ENCODE data around the gene BPIFA2. TPM values are rescaled to one million over a fixed set of nuclear protein-coding genes. Genes with fewer than 3 reads are reported as not detected.
A peak's percentile ranks its signal among the peaks of the same experiment; 100 is the strongest.

Gene BPIFA2
- total RNA-seq, 1 experiment from 2014 or later: not detected

- Histone ChIP-seq H3K79me1 (ENCODE audit: insufficient read depth, low read depth, low read length, poor library complexity, severe bottlenecking) (no peaks in the 10 kb centered on the region), H3K4me2 (ENCODE audit: insufficient read depth, insufficient read length, low read length) (no peak overlapping the region), H3K27ac (ENCODE audit: insufficient read length, low read depth, low read length) (no peak overlapping the region), H4K5ac (ENCODE audit: insufficient read length, low read depth, low read length) (no peak overlapping the region), H2BK5ac (ENCODE audit: insufficient read length, low read length) (no peak overlapping the region), H3K23me2 (ENCODE audit: insufficient read length, low read depth, low read length, poor library complexity, severe bottlenecking) (no peaks in the 10 kb centered on the region), H3K4ac (ENCODE audit: low read depth, low read length) (no peak overlapping the region), H3K18ac (ENCODE audit: insufficient read length, low read depth, low read length) (no peak overlapping the region), H3K56ac (ENCODE audit: insufficient read length, low read depth, low read length) (no peak overlapping the region), H2AK5ac (ENCODE audit: insufficient read length, low read length) (no peak overlapping the region), H3K9me3 (ENCODE audit: control insufficient read depth, low read depth, low read length) (no peaks in the 10 kb centered on the region), H2BK120ac (ENCODE audit: low read depth, low read length, poor library complexity, severe bottlenecking) (no peak overlapping the region), H3T11ph (ENCODE audit: low read length) (no peak overlapping the region), H3K27me3 (ENCODE audit: insufficient read depth, low read length) (no peaks in the 10 kb centered on the region), H4K8ac (replicated peaks; ENCODE audit: insufficient read length, low read depth, low read length) (no peak overlapping the region), H3K4me1 (ENCODE audit: insufficient read depth, low read length) (no peaks in the 10 kb centered on the region), H4K20me1 (ENCODE audit: control insufficient read depth, insufficient read depth, insufficient read length) (no peaks in the 10 kb centered on the region), H2BK20ac (ENCODE audit: low read depth, low read length, poor library complexity, severe bottlenecking) (no peak overlapping the region), H2BK12ac (ENCODE audit: insufficient read length, low read depth, low read length) (no peak overlapping the region), H4K91ac (ENCODE audit: insufficient read length, low read depth, low read length) (no peak overlapping the region), H2AFZ (ENCODE audit: low read length) (no peak overlapping the region), H3K79me2 (ENCODE audit: insufficient read depth, low read length) (no peaks in the 10 kb centered on the region), H2BK15ac (ENCODE audit: low read depth, low read length) (no peak overlapping the region), H3K14ac (ENCODE audit: insufficient read depth, low read length) (no peak overlapping the region), H3K9ac (ENCODE audit: extremely low read depth, insufficient read length, low read length) (no peak overlapping the region), H3K23ac (ENCODE audit: insufficient read length, low read depth, low read length) (no peak overlapping the region)
- peak; percentile 21 for DNase-seq
- H3K27me3 Mint-ChIP-seq (ENCODE audit: low read depth): peaks cover 17% of the 10 kb centered on the region
- no peak overlapping the region for H3K4me3 Mint-ChIP-seq
- no peak overlapping the region for H3K27ac Mint-ChIP-seq
- H3K4me1 Mint-ChIP-seq: no peaks in the 10 kb centered on the region
- H3K9me3 Mint-ChIP-seq: no peaks in the 10 kb centered on the region
- WGBS (ENCODE audit: extremely low coverage, insufficient read length, low lambda C conversion rate): no CpG with 5 or more reads among the region's 3 CpGs
- H3K36me3 Mint-ChIP-seq (ENCODE audit: insufficient read depth in 1 of 3, low read depth in 3 of 3): no peaks in the 10 kb centered on the region
- TF ChIP-seq CTCF (conservative IDR thresholded peaks at IDR 0.05): no peak
These were observed 8.2 kb upstream of the BPIFA2 start for GRCh38 chr20:33159713-33160112.
